ENCODE data around the gene ATP8A2.
"Not testable (repeated sequence)": the region's sequence is repeated elsewhere in the genome, so short reads cannot be mapped to it uniquely, and the experiment has no call there.

ATP8A2 gene

DNA sequence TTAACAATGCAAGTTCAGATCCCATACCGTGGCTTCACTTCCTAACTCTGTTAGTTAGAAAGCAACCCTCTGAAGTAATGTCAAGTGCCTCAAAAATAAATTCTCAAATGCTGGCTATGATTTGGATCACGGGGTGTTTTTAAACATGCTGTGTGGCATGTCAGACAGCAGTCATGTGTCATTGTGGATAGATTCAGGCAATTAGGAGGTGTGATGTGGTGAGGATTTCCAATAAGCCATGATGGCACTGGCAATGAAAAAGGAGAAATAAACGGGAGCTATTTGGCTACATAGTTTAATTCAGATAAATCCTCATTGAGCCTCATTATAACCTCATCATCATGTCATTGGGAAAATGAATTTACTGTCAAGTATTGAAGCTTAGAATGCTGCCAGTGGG lies 130.3 kb downstream of the ATP8A2 start:
- H3K27ac ChIP-seq, result no peak overlapping the region
- no peak for TF ChIP-seq CTCF (IDR thresholded peaks at IDR 0.05)
- no peak for TF ChIP-seq ZFX (IDR thresholded peaks at IDR 0.05; ENCODE audit: borderline replicate concordance)

DNA sequence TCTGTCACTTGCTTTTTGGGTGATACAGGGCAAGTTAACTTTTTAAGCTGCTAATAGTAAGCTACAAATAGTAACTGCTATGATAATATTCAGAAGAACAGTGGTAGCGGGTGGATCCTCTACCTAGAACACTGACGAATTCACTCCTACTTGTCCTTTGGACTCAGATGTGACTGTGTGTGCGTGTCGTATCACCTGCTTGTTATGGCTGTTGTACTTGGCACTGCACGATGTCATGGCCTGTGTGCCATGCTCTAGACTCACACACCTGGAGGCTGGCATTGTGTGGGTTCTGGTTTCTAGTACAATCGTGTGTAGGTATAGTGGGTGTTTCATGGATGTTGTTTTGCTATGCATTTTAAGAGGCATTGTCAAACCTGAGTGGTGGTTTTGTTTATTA lies 130.8 kb downstream of the ATP8A2 start:
- H3K27ac ChIP-seq, result no peak overlapping the region
- no peak for TF ChIP-seq ZFX (IDR thresholded peaks at IDR 0.05; ENCODE audit: borderline replicate concordance)
- no peak for TF ChIP-seq CTCF (IDR thresholded peaks at IDR 0.05)

GRCh38 chr13:25503856-25504255 lies 132.1 kb downstream of the ATP8A2 start:
- no peak for TF ChIP-seq ZFX (IDR thresholded peaks at IDR 0.05; ENCODE audit: borderline replicate concordance)
- no peak for TF ChIP-seq CTCF (IDR thresholded peaks at IDR 0.05)
- H3K27ac ChIP-seq, result no peak overlapping the region

DNA sequence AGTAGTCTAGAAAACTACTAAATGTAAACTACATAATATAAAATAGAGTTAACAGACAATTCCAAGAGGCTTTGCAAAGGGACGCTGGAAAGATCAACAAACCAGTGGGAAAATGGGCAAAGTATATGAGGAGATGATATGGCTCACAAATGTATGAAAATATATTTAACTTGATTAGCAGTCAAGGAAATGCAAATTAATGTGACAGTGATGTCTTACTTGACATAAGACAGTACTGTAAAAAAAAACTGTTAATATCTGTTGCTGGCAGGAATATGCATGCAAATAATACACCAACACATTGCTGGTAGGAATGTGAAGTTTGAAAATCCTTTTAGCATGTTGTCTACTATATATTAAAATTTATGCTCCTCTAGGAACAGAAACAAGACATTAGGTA lies 136.1 kb downstream of the ATP8A2 start:
- no peak overlapping the region for H3K27ac ChIP-seq

DNA sequence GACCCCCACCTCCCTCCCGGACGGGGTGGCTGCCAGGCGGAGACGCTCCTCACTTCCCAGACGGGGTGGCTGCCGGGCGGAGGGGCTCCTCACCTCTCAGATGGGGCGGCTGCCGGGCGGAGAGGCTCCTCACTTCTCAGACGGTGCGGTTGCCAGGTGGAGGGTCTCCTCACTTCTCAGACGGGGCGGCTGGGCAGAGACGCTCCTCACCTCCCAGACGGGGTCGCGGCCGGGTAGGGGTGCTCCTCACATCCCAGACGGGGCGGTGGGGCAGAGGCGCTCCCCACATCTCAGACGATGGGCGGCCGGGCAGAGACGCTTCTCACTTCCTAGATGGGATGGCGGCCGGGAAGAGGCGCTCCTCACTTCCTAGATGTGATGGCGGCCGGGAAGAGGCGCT lies 141.3 kb downstream of the ATP8A2 start:
- not testable (repeated sequence) for H3K27ac ChIP-seq

More for the DNA sequence above, 136.1 kb downstream of the ATP8A2 start:
- TF ChIP-seq ZFX (IDR thresholded peaks at IDR 0.05; ENCODE audit: borderline replicate concordance) (no peak), CTCF (IDR thresholded peaks at IDR 0.05) (no peak)

DNA sequence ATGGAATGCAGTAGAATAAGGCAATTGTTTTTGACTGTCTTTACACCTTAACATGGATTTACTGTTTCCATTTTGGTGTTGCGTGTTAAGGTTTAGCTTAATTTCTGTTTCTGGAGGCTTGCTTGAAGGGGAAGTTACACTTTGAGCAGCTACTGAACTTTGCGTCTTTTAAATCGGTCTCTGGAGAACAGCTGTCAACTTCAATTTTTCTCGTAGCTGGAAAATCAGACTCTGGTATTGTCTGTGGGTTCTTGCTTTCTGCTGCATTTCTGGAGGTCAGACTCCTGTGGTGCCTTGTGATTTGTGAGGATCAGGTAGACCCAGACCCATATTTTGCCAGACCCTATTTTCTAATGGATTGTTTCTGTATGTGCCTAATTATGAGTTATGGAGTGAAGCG lies 146.7 kb downstream of the ATP8A2 start:
- no peak for TF ChIP-seq CTCF (IDR thresholded peaks at IDR 0.05)
- H3K27ac ChIP-seq, result no peak overlapping the region

GRCh38 chr13:25525884-25526283 lies 154.1 kb downstream of the ATP8A2 start:
- TF ChIP-seq ZFX (IDR thresholded peaks at IDR 0.05; ENCODE audit: borderline replicate concordance) (no peak), CTCF (IDR thresholded peaks at IDR 0.05) (no peak)
- H3K27ac ChIP-seq, result no peak overlapping the region

DNA sequence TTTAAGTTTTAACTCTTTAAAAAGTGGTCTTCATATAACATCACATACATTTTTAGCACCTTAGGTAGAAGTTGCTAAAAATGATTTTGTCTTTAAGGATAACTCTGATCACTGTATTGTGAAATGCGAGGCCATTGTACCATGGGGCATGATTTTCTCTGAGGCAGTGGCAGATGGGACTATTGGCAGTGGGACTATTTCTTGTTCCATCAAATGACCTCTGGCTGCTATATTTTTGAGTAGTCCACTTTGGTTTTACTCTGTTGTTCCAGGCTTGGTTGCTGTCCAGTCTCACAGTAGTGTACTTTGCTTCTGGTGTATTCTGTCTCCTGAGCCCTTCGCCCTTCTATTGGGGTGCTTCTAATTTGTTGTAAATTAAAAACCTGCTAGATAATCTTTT lies 156.5 kb downstream of the ATP8A2 start:
- H3K27ac ChIP-seq, result no peak overlapping the region
- TF ChIP-seq ZFX (IDR thresholded peaks at IDR 0.05; ENCODE audit: borderline replicate concordance), result no peak
- TF ChIP-seq CTCF (IDR thresholded peaks at IDR 0.05), result no peak

All from 22Rv1 (cell line).